Activated CD8-positive, alpha-beta T cell treated with anti-CD3 and anti-CD28 coated beads for 36 hours (primary cell): Measurements from ENCODE around the gene ITGA5. TPM values are rescaled to one million over a fixed set of nuclear protein-coding genes. Genes with fewer than 3 reads are reported as not detected.

ENCODE experiments used
- ATAC-seq: fragments of 200-7000 bp; cut with Tn5 transposase; one replicate; pipeline ENCODE4 v1.10.0; 2021; ENCODE audit warnings: mild to moderate bottlenecking, moderate library complexity
- CTCF ChIA-PET: fragments of 350-600 bp; sonication (Branson Sonifier 250); formaldehyde crosslinking; loops from one replicate; lab custom pipeline; 2021; ENCODE audit warnings: antibody characterized with exemption; lab: Charles Lee
- POLR2A ChIA-PET: fragments of 350-600 bp; sonication (Branson Sonifier 250); formaldehyde crosslinking; loops from one replicate; lab custom pipeline; 2021; ENCODE audit warnings: antibody characterized with exemption; lab: Charles Lee
- DNase-seq: peaks from one replicate; pipeline ENCODE4 v3.0.0-alpha.2; 2020
- H3K27ac Mint-ChIP-seq: one replicate; pipeline ENCODE4 v1.8.0; 2021; ENCODE audit warnings: mild to moderate bottlenecking, mixed read lengths
- H3K27me3 Mint-ChIP-seq: one replicate; pipeline ENCODE4 v1.8.0; 2021; ENCODE audit warnings: mixed read lengths
- H3K36me3 Mint-ChIP-seq: one replicate; pipeline ENCODE4 v1.8.0; 2021; ENCODE audit warnings: low read depth, mixed read lengths
- H3K4me1 Mint-ChIP-seq: one replicate; pipeline ENCODE4 v1.8.0; 2021; ENCODE audit warnings: low read depth, mixed read lengths
- H3K4me3 Mint-ChIP-seq: one replicate; pipeline ENCODE4 v1.8.0; 2021; ENCODE audit warnings: mild to moderate bottlenecking, moderate library complexity, mixed read lengths
- H3K9me3 Mint-ChIP-seq: one replicate; pipeline ENCODE4 v1.8.0; 2021; ENCODE audit warnings: mixed read lengths
- intact Hi-C: fragments of 100-400 bp; cut with micrococcal nuclease; formaldehyde crosslinking; loops from one replicate; pipeline ENCODE4 v1.10.0; 2022
- total RNA-seq, 2 experiments: library from RNA; stranded (reverse); gene quantifications; one replicate each; pipeline ENCODE4 v1.2.3, GENCODE V29; 2021
- TF ChIP-seq, protein P1 (sequence below): fragments of 200-600 bp; IDR thresholded peaks from one replicate; pipeline ENCODE4 v1.8.0; 2022; ENCODE audit warnings: antibody characterized with exemption, mild to moderate bottlenecking

The ITGA5 gene
- total RNA-seq, 2 experiments from 2014 or later, result 35.2 to 36.6 TPM

DNA sequence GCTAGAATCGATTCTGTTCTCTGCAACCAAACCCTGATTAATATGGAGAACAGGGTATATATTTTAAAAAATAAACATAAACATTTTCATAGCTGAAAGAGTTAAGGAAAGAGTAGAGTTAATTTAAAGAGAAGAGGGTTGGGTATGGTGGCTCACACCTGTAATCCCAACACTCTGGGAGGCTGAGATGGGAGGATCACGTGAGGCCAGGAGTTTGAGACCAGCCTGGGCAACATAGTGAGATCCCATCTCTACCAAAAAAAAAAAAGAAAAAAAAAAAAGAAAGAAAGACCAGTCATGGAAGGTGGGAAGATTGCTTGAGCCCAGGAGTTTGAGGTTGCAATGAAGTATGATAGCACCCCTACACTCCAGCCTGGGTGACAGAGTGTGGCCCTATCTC, 28.9 kb upstream of the ITGA5 start:
- Mint-ChIP-seq H3K4me3 (no peak overlapping the region), H3K9me3 (no peaks in the 10 kb centered on the region), H3K27me3 (peaks cover 2% of the 10 kb centered on the region), H3K36me3 (no peaks in the 10 kb centered on the region), H3K27ac (no peak overlapping the region), H3K4me1 (no peaks in the 10 kb centered on the region)
- no peak for ATAC-seq
- ChIA-PET CTCF (interaction anchor here (1.4 to 13.6 kb wide), 3 partner anchors 8 to 68 kb away, joined by 7 to 479 read pairs (median 7); no protein-coding TSS in a partner anchor), POLR2A (no interaction called here)
- TF ChIP-seq, protein P1, sequence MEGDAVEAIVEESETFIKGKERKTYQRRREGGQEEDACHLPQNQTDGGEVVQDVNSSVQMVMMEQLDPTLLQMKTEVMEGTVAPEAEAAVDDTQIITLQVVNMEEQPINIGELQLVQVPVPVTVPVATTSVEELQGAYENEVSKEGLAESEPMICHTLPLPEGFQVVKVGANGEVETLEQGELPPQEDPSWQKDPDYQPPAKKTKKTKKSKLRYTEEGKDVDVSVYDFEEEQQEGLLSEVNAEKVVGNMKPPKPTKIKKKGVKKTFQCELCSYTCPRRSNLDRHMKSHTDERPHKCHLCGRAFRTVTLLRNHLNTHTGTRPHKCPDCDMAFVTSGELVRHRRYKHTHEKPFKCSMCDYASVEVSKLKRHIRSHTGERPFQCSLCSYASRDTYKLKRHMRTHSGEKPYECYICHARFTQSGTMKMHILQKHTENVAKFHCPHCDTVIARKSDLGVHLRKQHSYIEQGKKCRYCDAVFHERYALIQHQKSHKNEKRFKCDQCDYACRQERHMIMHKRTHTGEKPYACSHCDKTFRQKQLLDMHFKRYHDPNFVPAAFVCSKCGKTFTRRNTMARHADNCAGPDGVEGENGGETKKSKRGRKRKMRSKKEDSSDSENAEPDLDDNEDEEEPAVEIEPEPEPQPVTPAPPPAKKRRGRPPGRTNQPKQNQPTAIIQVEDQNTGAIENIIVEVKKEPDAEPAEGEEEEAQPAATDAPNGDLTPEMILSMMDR, result no peak
- DNase-seq, result no peak
- intact Hi-C loops, result no loop called here

DNA sequence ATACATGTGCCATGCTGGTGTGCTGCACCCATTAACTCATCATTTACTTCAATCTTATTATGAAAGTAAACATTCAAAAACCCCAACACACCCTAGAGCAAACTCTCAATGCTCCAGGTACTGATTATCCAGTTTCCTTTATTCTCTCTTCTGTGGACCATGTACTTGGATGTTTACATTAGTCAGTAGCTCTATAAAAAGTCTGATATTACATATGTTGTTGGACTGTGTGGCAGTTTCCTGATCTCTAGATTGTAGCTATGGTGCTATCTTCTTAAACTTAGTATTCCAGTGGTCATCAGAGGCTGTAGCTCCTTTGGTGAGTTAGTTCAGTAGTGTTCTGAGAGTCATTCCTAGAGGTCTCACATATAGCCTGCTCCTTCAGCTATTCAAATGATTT, 25.1 kb upstream of the ITGA5 start:
- Mint-ChIP-seq H3K27me3 (no peaks in the 10 kb centered on the region), H3K4me1 (peaks cover 3% of the 10 kb centered on the region), H3K36me3 (no peaks in the 10 kb centered on the region), H3K27ac (no peak overlapping the region), H3K9me3 (no peaks in the 10 kb centered on the region), H3K4me3 (no peak overlapping the region)
- intact Hi-C loops, result no loop called here
- ATAC-seq, result no peak
- no peak for DNase-seq
- TF ChIP-seq, protein P1, result no peak
- POLR2A ChIA-PET, result interaction anchor here (0.7 to 1.5 kb wide), 2 partner anchors 45 kb away, joined by 3 read pairs; no protein-coding TSS in a partner anchor
- CTCF ChIA-PET, result interaction anchor here (0.7 to 13.6 kb wide), 7 partner anchors 10 to 151 kb away, joined by 3 to 479 read pairs (median 3); no protein-coding TSS in a partner anchor

DNA sequence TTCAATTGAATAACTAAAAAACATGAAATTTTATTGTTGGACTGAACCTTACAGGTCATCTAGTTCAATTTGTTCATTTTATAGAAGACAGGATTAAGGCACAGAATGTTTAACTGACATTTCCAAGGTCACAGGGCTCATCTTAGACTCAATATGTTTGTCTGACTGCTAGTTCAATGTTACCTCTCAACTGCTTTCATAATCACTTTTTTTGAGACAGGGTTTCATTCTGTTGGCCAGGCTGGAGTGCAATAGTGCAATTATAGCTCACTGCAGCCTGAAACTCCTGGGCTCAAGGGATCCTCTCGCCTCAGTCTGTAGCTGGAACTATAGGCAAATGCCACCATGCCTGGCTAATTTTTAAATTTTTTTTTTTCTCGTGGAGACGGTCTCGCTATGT, 24.4 kb upstream of the ITGA5 start:
- no peaks in the 10 kb centered on the region for H3K9me3 Mint-ChIP-seq
- TF ChIP-seq, protein P1, result no peak
- H3K36me3 Mint-ChIP-seq, result no peaks in the 10 kb centered on the region
- peaks cover 3% of the 10 kb centered on the region for H3K4me1 Mint-ChIP-seq
- POLR2A ChIA-PET, result interaction anchor here (0.6 to 1.1 kb wide), 3 partner anchors 44 to 54 kb away, joined by 3 to 4 read pairs (median 3); no protein-coding TSS in a partner anchor
- H3K27ac Mint-ChIP-seq, result no peak overlapping the region
- H3K27me3 Mint-ChIP-seq, result no peaks in the 10 kb centered on the region
- intact Hi-C loops, result no loop called here
- H3K4me3 Mint-ChIP-seq, result no peak overlapping the region
- ATAC-seq, result no peak
- no peak for DNase-seq
- CTCF ChIA-PET, result interaction anchor here (1.1 to 13.6 kb wide), 4 partner anchors 32 to 64 kb away, joined by 3 to 479 read pairs (median 6); partner anchors contain the start of gene NCKAP1L

DNA sequence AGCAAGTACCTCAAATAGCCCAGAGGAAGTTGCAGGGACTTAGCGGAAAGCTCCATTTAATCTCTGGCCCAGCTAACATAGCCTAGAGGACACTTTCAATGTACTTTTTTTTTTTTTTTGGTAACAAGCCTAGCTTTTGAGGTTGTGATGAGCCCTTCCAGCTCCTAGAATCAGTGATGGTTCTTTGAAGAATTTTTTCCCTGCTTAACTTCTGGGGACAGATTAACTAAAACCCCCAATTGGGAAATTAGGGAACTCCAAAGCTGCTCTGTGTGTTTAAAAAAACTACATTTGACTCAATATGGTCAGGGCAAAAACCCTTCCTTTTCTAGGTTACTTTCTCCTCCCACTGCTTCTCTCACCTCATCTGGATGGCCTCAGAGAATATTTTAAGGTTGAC, 23.9 kb upstream of the ITGA5 start:
- Mint-ChIP-seq H3K27ac (no peak overlapping the region), H3K4me1 (peaks cover 3% of the 10 kb centered on the region), H3K36me3 (no peaks in the 10 kb centered on the region), H3K9me3 (no peaks in the 10 kb centered on the region), H3K4me3 (no peak overlapping the region), H3K27me3 (no peaks in the 10 kb centered on the region)
- ChIA-PET POLR2A (interaction anchor here (0.6 to 1.1 kb wide), 2 partner anchors 47 to 54 kb away, joined by 3 to 4 read pairs; no protein-coding TSS in a partner anchor), CTCF (interaction anchor here (1.1 to 13.6 kb wide), 5 partner anchors 15 to 64 kb away, joined by 3 to 479 read pairs (median 5); partner anchors contain the start of gene NCKAP1L)
- DNase-seq, result no peak
- no peak for ATAC-seq
- TF ChIP-seq, protein P1, result no peak
- intact Hi-C loops, result no loop called here

DNA sequence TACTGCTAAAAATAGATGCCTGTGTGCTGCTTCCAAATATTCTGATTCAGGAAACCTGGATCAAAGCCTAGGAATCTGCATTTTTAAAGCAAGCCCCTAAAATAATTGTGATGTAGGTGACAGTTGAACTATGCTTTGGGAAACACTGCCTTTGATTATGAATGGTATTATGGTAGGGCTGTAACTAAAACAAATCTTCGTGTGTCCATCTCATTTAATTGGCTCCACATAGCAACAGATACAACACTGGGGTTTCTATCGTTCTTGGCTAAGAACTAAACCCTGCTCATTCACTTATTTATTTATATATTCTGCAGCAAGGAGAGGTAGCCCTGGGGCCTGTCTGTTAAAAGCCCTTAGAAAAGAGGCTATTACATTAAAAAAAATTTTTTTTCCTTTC, 23.0 kb upstream of the ITGA5 start:
- H3K27me3 Mint-ChIP-seq, result no peaks in the 10 kb centered on the region
- TF ChIP-seq, protein P1, result no peak
- ChIA-PET CTCF (interaction anchor here (1.1 to 13.6 kb wide), 3 partner anchors 14 to 63 kb away, joined by 3 to 479 read pairs (median 6); no protein-coding TSS in a partner anchor), POLR2A (no interaction called here)
- ATAC-seq, result no peak
- intact Hi-C loops, result no loop called here
- no peak overlapping the region for H3K4me3 Mint-ChIP-seq
- H3K4me1 Mint-ChIP-seq, result peaks cover 7% of the 10 kb centered on the region
- no peaks in the 10 kb centered on the region for H3K9me3 Mint-ChIP-seq
- no peaks in the 10 kb centered on the region for H3K36me3 Mint-ChIP-seq
- no peak for DNase-seq
- no peak overlapping the region for H3K27ac Mint-ChIP-seq
